Kidney epithelial cell (primary cell): ENCODE measurements around the gene ASB2. TPM values are rescaled to one million over a fixed set of nuclear protein-coding genes. Genes with fewer than 3 reads are reported as not detected.

Experiments
- DNase-seq: peaks from one replicate; pipeline ENCODE4 v3.0.0-alpha.2; 2010; ENCODE audit warnings: low read depth
- H3K27me3 ChIP-seq: 2 replicates; pipeline ENCODE4 v1.6.0; 2011; ENCODE audit warnings: low read length; ENCODE audit not compliant: control insufficient read depth, insufficient read depth
- H3K36me3 ChIP-seq: 2 replicates; pipeline ENCODE4 v1.5.1; 2011; ENCODE audit warnings: low read length; ENCODE audit not compliant: control insufficient read depth, insufficient read depth
- H3K4me3 ChIP-seq: 2 replicates; pipeline ENCODE4 v1.5.1; 2011; ENCODE audit warnings: low read depth, mild to moderate bottlenecking, control low read depth, low read length
- CTCF ChIP-seq: IDR thresholded peaks from 2 replicates; pipeline ENCODE4 v1.5.1; 2011; ENCODE audit warnings: mild to moderate bottlenecking, moderate library complexity, low read length, control low read depth, inconsistent platforms; ENCODE audit not compliant: insufficient read depth, poor library complexity, severe bottlenecking
- total RNA-seq: library from RNA; depleted of rRNA; stranded (reverse); fragments of >200 nt; gene quantifications from 2 replicates; pipeline ENCODE4 v1.2.3, GENCODE V29; 2015

ASB2 gene
- total RNA-seq, 1 donor from 2014 or later: 7.4 TPM

GRCh38 chr14:94014382-94014781, 38.0 kb upstream of the ASB2 start:
- H3K36me3 ChIP-seq: no peaks in the 10 kb centered on the region
- no peak overlapping the region for H3K4me3 ChIP-seq
- DNase-seq: no peak
- no peak for TF ChIP-seq CTCF
- no peaks in the 10 kb centered on the region for H3K27me3 ChIP-seq

- no peak for DNase-seq
- Histone ChIP-seq H3K36me3 (no peaks in the 10 kb centered on the region), H3K4me3 (no peak overlapping the region), H3K27me3 (no peaks in the 10 kb centered on the region)
- TF ChIP-seq CTCF: no peak
Observed at GRCh38 chr14:94011795-94012194, 35.4 kb upstream of the ASB2 start.

- H3K36me3 ChIP-seq: no peaks in the 10 kb centered on the region
- H3K4me3 ChIP-seq: no peak overlapping the region
- no peak for TF ChIP-seq CTCF
- no peaks in the 10 kb centered on the region for H3K27me3 ChIP-seq
- no peak for DNase-seq
Observed at GRCh38 chr14:94010625-94011024, 34.3 kb upstream of the ASB2 start.

GRCh38 chr14:94009767-94010166, 33.4 kb upstream of the ASB2 start:
- peaks cover 3% of the 10 kb centered on the region for H3K27me3 ChIP-seq
- H3K36me3 ChIP-seq: no peaks in the 10 kb centered on the region
- H3K4me3 ChIP-seq: no peak overlapping the region
- DNase-seq: peak; percentile 75
- no peak for TF ChIP-seq CTCF

GRCh38 chr14:94008234-94008633, 31.9 kb upstream of the ASB2 start:
- TF ChIP-seq CTCF: no peak
- Histone ChIP-seq H3K27me3 (peaks cover 5% of the 10 kb centered on the region), H3K36me3 (no peaks in the 10 kb centered on the region), H3K4me3 (no peak overlapping the region)
- DNase-seq: no peak

GRCh38 chr14:94005324-94006073, 29.1 kb upstream of the ASB2 start:
- Histone ChIP-seq H3K36me3 (no peaks in the 10 kb centered on the region), H3K4me3 (no peak overlapping the region), H3K27me3 (peaks cover 7% of the 10 kb centered on the region)
- DNase-seq: no peak
- peak; percentile 43 for TF ChIP-seq CTCF
